Mucosa of rectum (tissue), 2 donors: ENCODE data around the gene SLC29A3.
A peak's percentile ranks its signal among the peaks of the same experiment; 100 is the strongest.

Experiments used
- H3K27ac ChIP-seq, 2 donors: one replicate each; pipeline ENCODE4 v1.7.0; 2013; ENCODE audit warnings: inconsistent platforms in 2 of 2, low read depth in 2 of 2, low read length in 2 of 2
- H3K27me3 ChIP-seq, 2 donors: one replicate each; pipeline ENCODE4 v1.7.0; 2013; ENCODE audit warnings: low read length in 2 of 2; ENCODE audit not compliant: control insufficient read depth in 2 of 2, insufficient read depth in 2 of 2
- H3K36me3 ChIP-seq, 2 donors: one replicate each; pipeline ENCODE4 v1.7.0; 2013; ENCODE audit warnings: low read length in 2 of 2; ENCODE audit not compliant: control insufficient read depth in 2 of 2, insufficient read depth in 2 of 2
- H3K4me1 ChIP-seq, 2 donors: one replicate each; pipeline ENCODE4 v1.7.0; 2013; ENCODE audit warnings: low read length in 2 of 2, mild to moderate bottlenecking in 1 of 2; ENCODE audit not compliant: control insufficient read depth in 2 of 2, insufficient read depth in 2 of 2
- H3K4me3 ChIP-seq, 2 donors: one replicate each; pipeline ENCODE4 v1.7.0; 2013; ENCODE audit warnings: low read length in 2 of 2
- H3K9ac ChIP-seq, 2 donors: one replicate each; pipeline ENCODE4 v1.7.0; 2013; ENCODE audit warnings: low read length in 2 of 2, low read depth in 1 of 2, mild to moderate bottlenecking in 1 of 2
- H3K9me3 ChIP-seq, 2 donors: one replicate each; pipeline ENCODE4 v1.7.0; 2013; ENCODE audit warnings: low read length in 2 of 2; ENCODE audit not compliant: control insufficient read depth in 2 of 2
- donor health status: healthy.
- donor health status: Normal muscosa, but diverticular disease.

Gene SLC29A3

GRCh38 chr10:71362141-71362540, 43.1 kb downstream of the SLC29A3 start:
- no peaks in the 10 kb centered on the region for H3K4me1 ChIP-seq
- H3K27ac ChIP-seq: no peak overlapping the region
- H3K9me3 ChIP-seq: no peaks in the 10 kb centered on the region
- H3K27me3 ChIP-seq: no peaks in the 10 kb centered on the region
- no peak overlapping the region for H3K4me3 ChIP-seq
- H3K9ac ChIP-seq: no peak overlapping the region
- peaks cover 7 to 11% of the 10 kb centered on the region in 2 donors for H3K36me3 ChIP-seq

- Histone ChIP-seq H3K36me3 (peaks cover 5 to 7% of the 10 kb centered on the region in 2 donors), H3K27ac (no peak overlapping the region), H3K9me3 (no peaks in the 10 kb centered on the region), H3K9ac (no peak overlapping the region), H3K27me3 (no peaks in the 10 kb centered on the region), H3K4me3 (no peak overlapping the region), H3K4me1 (peaks cover 0 to 3% of the 10 kb centered on the region in 2 donors)
These were observed 44.9 kb downstream of the SLC29A3 start for GRCh38 chr10:71363936-71364335.

DNA sequence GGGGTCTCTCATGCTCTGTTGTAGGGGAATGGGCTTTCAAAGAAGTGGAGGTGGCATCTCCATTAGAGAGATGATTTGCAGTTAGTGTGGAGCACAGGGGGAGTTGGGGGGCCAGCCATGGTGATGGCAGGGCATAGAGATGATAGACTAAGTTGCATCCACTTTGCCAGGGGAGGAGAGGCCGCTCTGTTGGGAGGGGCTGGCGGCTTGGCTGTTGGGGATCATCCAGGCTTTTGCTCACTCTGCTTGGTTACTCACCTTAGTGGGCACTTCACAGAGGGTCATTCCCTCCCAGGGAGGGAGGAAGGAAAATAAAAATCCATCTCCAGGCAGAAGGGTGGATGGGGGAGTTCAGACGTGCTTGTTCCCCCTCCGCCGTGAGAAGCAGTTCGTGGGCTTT, 46.3 kb downstream of the SLC29A3 start:
- H3K27ac ChIP-seq: no peak overlapping the region

DNA sequence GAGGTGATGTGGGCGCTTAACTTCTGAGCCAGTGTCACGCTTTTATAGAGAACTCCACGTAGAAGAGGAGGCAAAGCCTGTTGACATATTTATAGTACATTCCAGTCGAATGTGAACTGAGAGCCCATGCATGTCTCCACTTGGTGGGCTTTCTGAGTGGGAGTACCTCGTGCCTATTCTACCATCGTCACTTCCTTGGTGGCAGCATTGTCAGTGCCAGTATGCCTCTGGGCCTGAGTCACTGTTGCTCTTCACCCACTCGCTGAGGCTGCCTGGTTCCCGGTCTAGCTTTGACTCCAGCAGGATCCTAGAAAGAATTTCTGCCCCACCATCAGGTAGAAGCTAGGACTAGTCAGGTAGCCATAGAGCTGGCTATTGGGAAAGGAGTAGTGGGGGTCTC, 47.6 kb downstream of the SLC29A3 start:
- H3K36me3 ChIP-seq: peaks cover 5% of the 10 kb centered on the region in 2 donors
- no peak overlapping the region for H3K4me3 ChIP-seq
- no peaks in the 10 kb centered on the region for H3K27me3 ChIP-seq
- no peak overlapping the region for H3K9ac ChIP-seq
- peak overlapping the region in 1 of 2 donors; percentile 21 for H3K27ac ChIP-seq
- H3K4me1 ChIP-seq: peaks cover 3 to 4% of the 10 kb centered on the region in 2 donors
- H3K9me3 ChIP-seq: no peaks in the 10 kb centered on the region

More for the DNA sequence above, 46.3 kb downstream of the SLC29A3 start:
- Histone ChIP-seq H3K27me3 (no peaks in the 10 kb centered on the region), H3K9ac (no peak overlapping the region), H3K4me3 (no peak overlapping the region), H3K4me1 (peaks cover 0 to 3% of the 10 kb centered on the region in 2 donors), H3K9me3 (no peaks in the 10 kb centered on the region), H3K36me3 (peaks cover 5% of the 10 kb centered on the region in 2 donors)

DNA sequence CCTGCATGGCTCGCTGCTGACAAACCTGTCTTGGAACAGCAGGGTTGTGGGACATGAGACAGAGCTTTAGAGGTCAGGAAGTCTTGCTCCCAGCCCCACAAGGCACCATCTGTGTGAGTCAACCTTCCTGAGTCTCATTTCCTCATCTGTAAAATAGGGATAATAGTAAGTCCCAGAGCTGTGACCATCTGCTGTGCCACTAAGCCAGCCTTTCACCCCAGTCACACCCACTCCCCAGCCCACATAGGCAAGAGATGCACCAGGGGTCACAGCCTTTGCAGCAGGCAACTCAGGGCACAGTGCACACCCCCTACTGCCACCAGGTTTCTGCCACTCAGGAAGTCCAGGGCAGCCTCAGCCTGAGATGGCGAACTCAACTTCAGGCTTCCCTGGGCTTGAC, 48.2 kb downstream of the SLC29A3 start:
- Histone ChIP-seq H3K27me3 (no peaks in the 10 kb centered on the region), H3K4me3 (no peak overlapping the region), H3K27ac (peak overlapping the region in 1 of 2 donors; percentile 21), H3K36me3 (peaks cover 2 to 5% of the 10 kb centered on the region in 2 donors), H3K9me3 (no peaks in the 10 kb centered on the region), H3K4me1 (peaks cover 4 to 6% of the 10 kb centered on the region in 2 donors), H3K9ac (no peak overlapping the region)

GRCh38 chr10:71368176-71368575, 49.1 kb downstream of the SLC29A3 start:
- Histone ChIP-seq H3K9me3 (no peaks in the 10 kb centered on the region), H3K4me1 (peaks cover 4 to 8% of the 10 kb centered on the region in 2 donors), H3K27ac (no peak overlapping the region), H3K27me3 (no peaks in the 10 kb centered on the region), H3K4me3 (no peak overlapping the region), H3K9ac (no peak overlapping the region), H3K36me3 (peaks cover 0 to under 1% of the 10 kb centered on the region in 2 donors)

GRCh38 chr10:71368643-71369042, 49.6 kb downstream of the SLC29A3 start:
- Histone ChIP-seq H3K27me3 (no peaks in the 10 kb centered on the region), H3K27ac (no peak overlapping the region), H3K4me1 (peaks cover 4 to 11% of the 10 kb centered on the region in 2 donors), H3K9me3 (no peaks in the 10 kb centered on the region), H3K36me3 (no peaks in the 10 kb centered on the region), H3K9ac (no peak overlapping the region), H3K4me3 (no peak overlapping the region)

- Histone ChIP-seq H3K27me3 (no peaks in the 10 kb centered on the region), H3K4me1 (peaks cover 4 to 11% of the 10 kb centered on the region in 2 donors), H3K36me3 (no peaks in the 10 kb centered on the region), H3K9me3 (no peaks in the 10 kb centered on the region), H3K4me3 (no peak overlapping the region), H3K9ac (peak overlapping the region in 1 of 2 donors; percentile 6), H3K27ac (no peak overlapping the region)
These were observed 50.5 kb downstream of the SLC29A3 start for GRCh38 chr10:71369602-71370001.

GRCh38 chr10:71370031-71370430, 51.0 kb downstream of the SLC29A3 start:
- Histone ChIP-seq H3K4me1 (peaks cover 4 to 11% of the 10 kb centered on the region in 2 donors), H3K9ac (no peak overlapping the region), H3K9me3 (no peaks in the 10 kb centered on the region), H3K27ac (no peak overlapping the region), H3K4me3 (no peak overlapping the region), H3K27me3 (no peaks in the 10 kb centered on the region), H3K36me3 (no peaks in the 10 kb centered on the region)

DNA sequence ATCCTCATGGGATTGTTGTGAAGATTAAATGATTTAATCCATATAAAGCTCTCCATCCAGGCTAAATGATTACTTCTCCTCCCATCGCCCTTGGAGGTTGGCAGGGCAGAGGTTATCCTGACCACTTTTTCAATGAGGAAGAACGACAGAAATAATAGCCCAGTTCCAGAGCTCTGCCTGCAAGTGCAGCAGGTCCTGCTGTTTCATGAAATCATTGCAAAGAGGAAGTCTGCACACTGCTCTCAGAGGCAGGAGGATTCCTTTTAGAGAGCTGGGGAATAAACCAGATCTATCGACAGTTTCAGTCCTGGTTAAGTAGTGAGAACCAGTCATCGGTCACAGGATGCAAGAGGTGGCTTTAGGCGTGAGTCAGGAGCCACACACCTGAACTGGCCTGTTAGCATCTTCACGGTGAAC, 52.7 kb downstream of the SLC29A3 start:
- Histone ChIP-seq H3K4me3 (no peak overlapping the region), H3K9me3 (no peaks in the 10 kb centered on the region), H3K27me3 (no peaks in the 10 kb centered on the region), H3K27ac (peak overlapping the region; percentile 59 to 70), H3K4me1 (peaks cover 7 to 11% of the 10 kb centered on the region in 2 donors), H3K9ac (no peak overlapping the region), H3K36me3 (no peaks in the 10 kb centered on the region)
